Activated naive CD8-positive, alpha-beta T cell (primary cell): ENCODE data around the gene ACP7.
"Not testable (repeated sequence)": the region's sequence is repeated elsewhere in the genome, so short reads cannot be mapped to it uniquely, and the experiment has no call there.

Experiments used
- H3K27ac Mint-ChIP-seq: one replicate; pipeline ENCODE4 v1.8.0; 2021; ENCODE audit warnings: mixed read lengths
- H3K27me3 Mint-ChIP-seq: one replicate; pipeline ENCODE4 v1.8.0; 2021; ENCODE audit warnings: mixed read lengths
- H3K36me3 Mint-ChIP-seq: one replicate; pipeline ENCODE4 v1.8.0; 2021; ENCODE audit warnings: mixed read lengths
- H3K4me1 Mint-ChIP-seq: one replicate; pipeline ENCODE4 v1.8.0; 2021; ENCODE audit warnings: low read depth, mixed read lengths
- H3K4me3 Mint-ChIP-seq: one replicate; pipeline ENCODE4 v1.8.0; 2021; ENCODE audit warnings: mild to moderate bottlenecking, mixed read lengths
- H3K9me3 Mint-ChIP-seq: one replicate; pipeline ENCODE4 v1.8.0; 2021; ENCODE audit warnings: low read depth, mixed read lengths

ACP7 gene

GRCh38 chr19:39087907-39088686 is 3.9 kb downstream of the ACP7 start:
- Mint-ChIP-seq H3K27ac (no peak overlapping the region), H3K27me3 (peaks cover 12% of the 10 kb centered on the region), H3K4me3 (no peak overlapping the region), H3K36me3 (no peaks in the 10 kb centered on the region), H3K9me3 (no peaks in the 10 kb centered on the region), H3K4me1 (peaks cover 8% of the 10 kb centered on the region)

GRCh38 chr19:39090016-39090415 is 5.8 kb downstream of the ACP7 start:
- H3K27me3 Mint-ChIP-seq, H3K27ac Mint-ChIP-seq, H3K4me3 Mint-ChIP-seq, H3K4me1 Mint-ChIP-seq, H3K9me3 Mint-ChIP-seq, H3K36me3 Mint-ChIP-seq: not testable (repeated sequence)

- Mint-ChIP-seq H3K36me3 (no peaks in the 10 kb centered on the region), H3K4me3 (no peak overlapping the region), H3K27me3 (peaks cover 1% of the 10 kb centered on the region), H3K27ac (no peak overlapping the region), H3K9me3 (no peaks in the 10 kb centered on the region), H3K4me1 (no peaks in the 10 kb centered on the region)
Measured at GRCh38 chr19:39090881-39091280, 6.7 kb downstream of the ACP7 start.

GRCh38 chr19:39095799-39096540 is 11.8 kb downstream of the ACP7 start:
- H3K27me3 Mint-ChIP-seq, result peaks cover 11% of the 10 kb centered on the region
- H3K27ac Mint-ChIP-seq, result not testable (repeated sequence)

GRCh38 chr19:39097299-39097698 is 13.1 kb downstream of the ACP7 start:
- peaks cover 10% of the 10 kb centered on the region for H3K27me3 Mint-ChIP-seq
- no peaks in the 10 kb centered on the region for H3K9me3 Mint-ChIP-seq
- H3K4me1 Mint-ChIP-seq, result no peaks in the 10 kb centered on the region
- H3K27ac Mint-ChIP-seq, result no peak overlapping the region
- H3K36me3 Mint-ChIP-seq, result no peaks in the 10 kb centered on the region
- H3K4me3 Mint-ChIP-seq, result no peak overlapping the region

More at GRCh38 chr19:39095799-39096540, 11.8 kb downstream of the ACP7 start:
- not testable (repeated sequence) for H3K4me1 Mint-ChIP-seq, H3K4me3 Mint-ChIP-seq, H3K36me3 Mint-ChIP-seq, H3K9me3 Mint-ChIP-seq

- Mint-ChIP-seq H3K4me1 (no peaks in the 10 kb centered on the region), H3K27me3 (peaks cover 10% of the 10 kb centered on the region), H3K9me3 (no peaks in the 10 kb centered on the region), H3K36me3 (no peaks in the 10 kb centered on the region), H3K27ac (no peak overlapping the region), H3K4me3 (no peak overlapping the region)
Measured at GRCh38 chr19:39097721-39098120, 13.6 kb downstream of the ACP7 start.

- Mint-ChIP-seq H3K4me1 (no peaks in the 10 kb centered on the region), H3K27me3 (peaks cover 10% of the 10 kb centered on the region), H3K36me3 (no peaks in the 10 kb centered on the region), H3K9me3 (no peaks in the 10 kb centered on the region), H3K4me3 (no peak overlapping the region), H3K27ac (no peak overlapping the region)
Measured at GRCh38 chr19:39098365-39099269, 14.4 kb downstream of the ACP7 start.

- Mint-ChIP-seq H3K4me1 (no peaks in the 10 kb centered on the region), H3K36me3 (no peaks in the 10 kb centered on the region), H3K9me3 (no peaks in the 10 kb centered on the region), H3K27ac (no peak overlapping the region), H3K4me3 (no peak overlapping the region), H3K27me3 (peaks cover 10% of the 10 kb centered on the region)
Measured at GRCh38 chr19:39099341-39099740, 15.2 kb downstream of the ACP7 start.

- H3K27ac Mint-ChIP-seq, result no peak overlapping the region
- no peaks in the 10 kb centered on the region for H3K36me3 Mint-ChIP-seq
- no peaks in the 10 kb centered on the region for H3K4me1 Mint-ChIP-seq
- H3K4me3 Mint-ChIP-seq, result no peak overlapping the region
- no peaks in the 10 kb centered on the region for H3K9me3 Mint-ChIP-seq
- H3K27me3 Mint-ChIP-seq, result peaks cover 10% of the 10 kb centered on the region
Measured at GRCh38 chr19:39100500-39101166, 16.5 kb downstream of the ACP7 start.

- no peak overlapping the region for H3K4me3 Mint-ChIP-seq
- H3K4me1 Mint-ChIP-seq, result no peaks in the 10 kb centered on the region
- peaks cover 6% of the 10 kb centered on the region for H3K27me3 Mint-ChIP-seq
- H3K36me3 Mint-ChIP-seq, result no peaks in the 10 kb centered on the region
- H3K9me3 Mint-ChIP-seq, result no peaks in the 10 kb centered on the region
- H3K27ac Mint-ChIP-seq, result no peak overlapping the region
Measured at GRCh38 chr19:39103151-39103550, 19.0 kb downstream of the ACP7 start.

GRCh38 chr19:39104186-39104596 is 20.0 kb downstream of the ACP7 start:
- Mint-ChIP-seq H3K9me3 (no peaks in the 10 kb centered on the region), H3K27ac (no peak overlapping the region), H3K27me3 (peaks cover 2% of the 10 kb centered on the region), H3K4me3 (no peak overlapping the region), H3K36me3 (no peaks in the 10 kb centered on the region), H3K4me1 (no peaks in the 10 kb centered on the region)

- H3K4me3 Mint-ChIP-seq, result no peak overlapping the region
- no peaks in the 10 kb centered on the region for H3K36me3 Mint-ChIP-seq
- peaks cover 4% of the 10 kb centered on the region for H3K4me1 Mint-ChIP-seq
- peaks cover 2% of the 10 kb centered on the region for H3K27me3 Mint-ChIP-seq
- H3K27ac Mint-ChIP-seq, result no peak overlapping the region
- H3K9me3 Mint-ChIP-seq, result no peaks in the 10 kb centered on the region
Measured at GRCh38 chr19:39106194-39106593, 22.0 kb downstream of the ACP7 start.

GRCh38 chr19:39109641-39110040 is 25.5 kb downstream of the ACP7 start:
- Mint-ChIP-seq H3K36me3 (no peaks in the 10 kb centered on the region), H3K4me3 (no peak overlapping the region), H3K27ac (no peak overlapping the region), H3K4me1 (peaks cover 4% of the 10 kb centered on the region), H3K27me3 (peaks cover 2% of the 10 kb centered on the region), H3K9me3 (no peaks in the 10 kb centered on the region)

GRCh38 chr19:39110263-39110967 is 26.2 kb downstream of the ACP7 start:
- H3K36me3 Mint-ChIP-seq, result no peaks in the 10 kb centered on the region
- peaks cover 4% of the 10 kb centered on the region for H3K4me1 Mint-ChIP-seq
- peaks cover 2% of the 10 kb centered on the region for H3K27me3 Mint-ChIP-seq
- H3K27ac Mint-ChIP-seq, result no peak overlapping the region
- H3K4me3 Mint-ChIP-seq, result no peak overlapping the region
- H3K9me3 Mint-ChIP-seq, result no peaks in the 10 kb centered on the region
